Thyroid gland (tissue), 4 donors: ENCODE data around the gene ATF1. TPM values are rescaled to one million over a fixed set of nuclear protein-coding genes. Genes with fewer than 3 reads are reported as not detected.

Experiments
- DNase-seq, 2 donors: peaks; one replicate each; pipeline ENCODE4 v3.0.0-alpha.2; 2019
- H3K27ac ChIP-seq, 3 donors: fragments of 200-600 bp; sonication (generic); 1 replicate in 2 of 3; 2 replicates in 1 of 3; pipeline ENCODE4 v1.5.1; 2016 to 2019; ENCODE audit warnings: mild to moderate bottlenecking in 1 of 3, moderate library complexity in 1 of 3
- H3K27me3 ChIP-seq: fragments of 200-600 bp; sonication (generic); one replicate; pipeline ENCODE4 v1.5.1; 2019
- H3K36me3 ChIP-seq, 2 donors: fragments of 200-600 bp; sonication (generic); one replicate each; pipeline ENCODE4 v1.5.1; 2016 to 2019
- H3K4me1 ChIP-seq, 2 donors: fragments of 200-600 bp; sonication (generic); one replicate each; pipeline ENCODE4 v1.5.1; 2017 to 2019
- H3K4me3 ChIP-seq, 3 donors: fragments of 200-600 bp; sonication (generic); replicated peaks in 1 of 3; 1 replicate in 2 of 3; 2 replicates in 1 of 3; pipeline ENCODE4 v1.5.1; 2016; ENCODE audit warnings: mild to moderate bottlenecking in 1 of 3
- H3K9me3 ChIP-seq: fragments of 200-600 bp; sonication (generic); one replicate; pipeline ENCODE4 v1.5.1; 2017
- CTCF ChIP-seq, 6 experiments: fragments of 200-600 bp in 3 of 6; fragments of 450-650 bp in 3 of 6; sonication (generic) in 3 of 6; IDR thresholded peaks; one replicate each; pipeline ENCODE4 v1.5.1; 2016 to 2019; ENCODE audit warnings: antibody characterized with exemption in 6 of 6, mild to moderate bottlenecking in 2 of 6, inconsistent platforms in 1 of 6, moderate library complexity in 1 of 6
- POLR2A ChIP-seq, 2 donors: fragments of 450-650 bp; IDR thresholded peaks; one replicate each; pipeline ENCODE4 v1.6.1; 2017; ENCODE audit warnings: antibody characterized with exemption in 2 of 2, mild to moderate bottlenecking in 2 of 2, moderate library complexity in 1 of 2
- WGBS, 2 donors: methylation state at CpG; one replicate each; pipeline ENCODE4 v1.1.5; 2017; 5-methylcytosine and 5-hydroxymethylcytosine counted together
- intact Hi-C: fragments of 100-400 bp; cut with DNase I; formaldehyde crosslinking; loops from one replicate; pipeline ENCODE4 v1.15.1; 2023
- total RNA-seq, 4 donors: library from RNA; depleted of rRNA; stranded (reverse); fragments of >200 nt; gene quantifications; one replicate each; pipeline ENCODE4 v1.2.3, GENCODE V29; 2016

ATF1 gene
- 10 to 100 TPM; 19.4 to 37.0 (median 25.5) TPM for total RNA-seq

DNA sequence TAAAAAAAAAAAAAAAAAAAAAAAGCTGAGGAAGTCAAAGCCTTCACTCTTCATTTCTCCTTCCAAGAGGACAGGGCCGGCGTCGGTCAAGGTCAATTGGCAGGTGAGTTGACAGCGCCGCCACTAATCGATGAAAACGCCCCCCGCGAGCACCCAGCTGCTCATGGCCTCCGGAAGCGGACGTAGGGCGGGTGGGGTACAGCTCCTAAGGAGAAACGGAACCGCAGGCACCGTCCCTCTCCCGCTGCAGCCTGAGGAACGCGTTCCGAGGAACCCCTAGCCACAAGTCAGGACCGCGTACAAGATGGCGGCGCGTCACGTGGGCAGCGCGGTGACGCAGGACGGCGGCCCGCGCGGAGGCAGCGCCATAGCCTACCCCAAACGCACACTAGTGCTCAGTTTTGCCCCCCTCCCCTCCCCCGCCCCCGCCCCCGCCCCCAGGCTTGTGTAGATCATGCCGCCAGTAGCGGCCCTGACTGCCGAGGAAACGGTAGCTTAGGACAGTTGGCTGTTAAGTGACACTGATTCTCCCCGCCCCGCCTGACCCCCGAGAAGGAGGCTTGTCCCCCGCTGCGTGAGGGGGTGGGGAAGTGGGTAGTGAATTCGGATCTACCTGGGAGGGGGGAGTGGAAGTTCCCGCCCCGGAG is at the start of gene ATF1:
Gene ATF1 (plus strand): TSS at position 463 of the 647 bp plus-strand sequence. CDS start 16,045 bp downstream, outside the sequence.
- no peaks in the 10 kb centered on the region for H3K36me3 ChIP-seq
- H3K4me3 ChIP-seq: peak within 1 kb of the TSS; percentile 59 to 99 (median 98)
- intact Hi-C loops: no loop called here
- H3K27ac ChIP-seq: peak within 1 kb of the TSS; percentile 97 to 99 (median 99)
- H3K9me3 ChIP-seq: no peaks in the 10 kb centered on the region
- TF ChIP-seq POLR2A (IDR thresholded peaks at IDR 0.05) (peak in 1 of 2 donors; percentile 92), CTCF (IDR thresholded peaks at IDR 0.05) (no peak)
- WGBS, 2 donors: 0 to 1% methylated on average over 13 to 27 of the region's 51 CpGs
- H3K4me1 ChIP-seq: peaks cover 27% of the 10 kb centered on the region in 2 donors
- H3K27me3 ChIP-seq: no peaks in the 10 kb centered on the region
- peak; percentile 89 to 90 for DNase-seq

GRCh38 chr12:50715174-50715573 is 48.7 kb upstream of the ATF1 start:
- Histone ChIP-seq H3K36me3 (peaks cover 0 to 8% of the 10 kb centered on the region in 2 donors), H3K27me3 (no peaks in the 10 kb centered on the region), H3K27ac (no peak overlapping the region), H3K4me1 (no peaks in the 10 kb centered on the region), H3K9me3 (no peaks in the 10 kb centered on the region), H3K4me3 (no peak overlapping the region)
- DNase-seq: peak; percentile 13 to 54
- TF ChIP-seq CTCF (IDR thresholded peaks at IDR 0.05): no peak
- TF ChIP-seq POLR2A (IDR thresholded peaks at IDR 0.05): no peak
- WGBS, 2 donors: 60 to 81% methylated on average over 2 of the region's 2 CpGs
- intact Hi-C loops: no loop called here

DNA sequence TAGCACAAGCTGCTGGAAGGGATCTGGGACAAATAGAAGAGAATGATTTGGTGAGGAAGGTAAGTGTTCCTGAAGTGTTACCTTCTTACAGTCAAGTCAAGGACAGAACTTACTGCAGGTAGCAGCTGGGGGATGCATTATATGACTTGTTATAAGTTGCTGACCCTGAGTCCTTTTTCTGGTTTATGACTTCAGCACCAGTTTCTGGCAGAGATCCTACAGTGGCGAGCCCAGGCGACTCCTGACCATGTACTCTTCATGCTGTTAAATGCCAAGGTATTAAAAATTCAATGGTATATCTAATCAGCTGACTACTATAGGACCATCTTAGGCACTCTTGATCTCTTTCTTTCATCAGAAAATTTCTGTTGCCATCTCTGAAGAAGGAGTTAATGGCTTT is 45.1 kb upstream of the ATF1 start:
- H3K27ac ChIP-seq: no peak overlapping the region
- DNase-seq: no peak
- H3K27me3 ChIP-seq: no peaks in the 10 kb centered on the region
- intact Hi-C loops: no loop called here
- no peak overlapping the region for H3K4me3 ChIP-seq
- no peaks in the 10 kb centered on the region for H3K4me1 ChIP-seq
- peaks cover 19 to 36% of the 10 kb centered on the region in 2 donors for H3K36me3 ChIP-seq
- H3K9me3 ChIP-seq: no peaks in the 10 kb centered on the region
- TF ChIP-seq CTCF (IDR thresholded peaks at IDR 0.05) (no peak), POLR2A (IDR thresholded peaks at IDR 0.05) (no peak)
- WGBS, 2 donors: 96 to 98% methylated on average over 2 of the region's 2 CpGs

GRCh38 chr12:50720085-50720484 is 43.8 kb upstream of the ATF1 start:
- Histone ChIP-seq H3K9me3 (no peaks in the 10 kb centered on the region), H3K4me1 (no peaks in the 10 kb centered on the region), H3K27me3 (no peaks in the 10 kb centered on the region), H3K27ac (no peak overlapping the region), H3K4me3 (no peak overlapping the region), H3K36me3 (peaks cover 26 to 32% of the 10 kb centered on the region in 2 donors)
- TF ChIP-seq CTCF (IDR thresholded peaks at IDR 0.05): no peak
- no peak for TF ChIP-seq POLR2A (IDR thresholded peaks at IDR 0.05)
- WGBS, 2 donors: 94 to 100% methylated on average over 3 of the region's 3 CpGs
- intact Hi-C loops: no loop called here
- DNase-seq: no peak

DNA sequence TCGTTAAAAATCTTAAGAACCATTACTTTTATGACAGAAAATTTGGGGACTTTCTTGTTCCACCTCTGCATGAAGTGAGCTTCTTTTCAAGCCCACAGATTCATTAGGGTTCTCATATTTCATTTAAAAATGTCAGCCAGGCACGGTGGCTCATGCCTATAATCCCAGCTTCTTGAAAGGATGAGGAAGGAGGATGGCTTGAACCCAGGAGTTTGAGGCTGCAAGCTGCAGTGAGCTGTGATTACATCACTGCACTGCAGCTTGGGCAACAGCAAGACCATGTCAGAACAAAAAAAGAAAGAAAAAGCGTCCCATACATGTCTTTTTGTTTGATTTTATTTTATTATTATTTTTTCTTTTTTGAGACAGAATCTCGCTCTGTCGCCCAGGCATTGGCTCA is 43.4 kb upstream of the ATF1 start:
- intact Hi-C loops: no loop called here
- no peak for DNase-seq
- Histone ChIP-seq H3K27ac (no peak overlapping the region), H3K4me3 (no peak overlapping the region), H3K27me3 (no peaks in the 10 kb centered on the region), H3K9me3 (no peaks in the 10 kb centered on the region), H3K36me3 (peaks cover 26 to 32% of the 10 kb centered on the region in 2 donors), H3K4me1 (no peaks in the 10 kb centered on the region)
- TF ChIP-seq CTCF (IDR thresholded peaks at IDR 0.05): no peak
- no peak for TF ChIP-seq POLR2A (IDR thresholded peaks at IDR 0.05)
- 83 to 88% methylated on average over 5 of the region's 5 CpGs for WGBS, 2 donors
